Measurements from ENCODE around the gene ZRANB3. TPM values are rescaled to one million over a fixed set of nuclear protein-coding genes. Genes with fewer than 3 reads are reported as not detected.

ZRANB3 gene
- total and polyA plus RNA-seq, 10 donors: 2.2 to 11.1 (median 6.9) TPM

GRCh38 chr2:135198481-135198880 lies 332.5 kb downstream of the ZRANB3 start:
- WGBS, 5 donors: 89 to 97% (median 94%) methylated on average over 3 of the region's 3 CpGs
- TF ChIP-seq CTCF (IDR thresholded peaks at IDR 0.05 in 8 of 11, conservative IDR thresholded peaks at IDR 0.05 in 3 of 11): no peak
- no peak for TF ChIP-seq POLR2A (IDR thresholded peaks at IDR 0.05)
- TF ChIP-seq POLR2AphosphoS5 (IDR thresholded peaks at IDR 0.05): no peak
- no peak for DNase-seq
- H3K27me3 ChIP-seq (replicated peaks in 1 of 7): no peaks in the 10 kb centered on the region
- H3K27ac ChIP-seq: no peak overlapping the region
- H3K9me3 ChIP-seq: peaks cover 0 to 14% (median 8%) of the 10 kb centered on the region in 8 donors
- H3K4me3 ChIP-seq: no peak overlapping the region
- peaks cover 0 to 5% (median 0%) of the 10 kb centered on the region in 6 donors for H3K36me3 ChIP-seq
- intact Hi-C loops (cut with DNase I; ENCODE audit: low total_unique reads): no loop called here
- no peaks in the 10 kb centered on the region for H3K4me1 ChIP-seq

GRCh38 chr2:135190799-135191198 lies 340.2 kb downstream of the ZRANB3 start:
- no peak for DNase-seq
- no peak for TF ChIP-seq POLR2A (IDR thresholded peaks at IDR 0.05)
- TF ChIP-seq CTCF (IDR thresholded peaks at IDR 0.05 in 8 of 11, conservative IDR thresholded peaks at IDR 0.05 in 3 of 11): no peak
- TF ChIP-seq POLR2AphosphoS5 (IDR thresholded peaks at IDR 0.05): no peak
- H3K4me3 ChIP-seq: no peak overlapping the region
- no peak overlapping the region for H3K27ac ChIP-seq
- intact Hi-C loops (cut with DNase I; ENCODE audit: low total_unique reads): no loop called here
- H3K36me3 ChIP-seq: peaks cover 0 to 11% (median 0%) of the 10 kb centered on the region in 6 donors
- no peaks in the 10 kb centered on the region for H3K27me3 ChIP-seq (replicated peaks in 1 of 7)
- H3K9me3 ChIP-seq: peaks cover 0 to 67% (median 46%) of the 10 kb centered on the region in 8 donors
- H3K4me1 ChIP-seq: no peaks in the 10 kb centered on the region

GRCh38 chr2:135189148-135189547 lies 341.9 kb downstream of the ZRANB3 start:
- no peak overlapping the region for H3K27ac ChIP-seq
- no peak overlapping the region for H3K4me3 ChIP-seq
- DNase-seq: no peak
- H3K9me3 ChIP-seq: peaks cover 0 to 64% (median 41%) of the 10 kb centered on the region in 8 donors
- peaks cover 0 to 14% (median 0%) of the 10 kb centered on the region in 6 donors for H3K36me3 ChIP-seq
- TF ChIP-seq POLR2AphosphoS5 (IDR thresholded peaks at IDR 0.05) (no peak), CTCF (IDR thresholded peaks at IDR 0.05 in 8 of 11, conservative IDR thresholded peaks at IDR 0.05 in 3 of 11) (no peak), POLR2A (IDR thresholded peaks at IDR 0.05) (no peak)
- intact Hi-C loops (cut with DNase I; ENCODE audit: low total_unique reads): no loop called here
- H3K4me1 ChIP-seq: no peaks in the 10 kb centered on the region
- 48 to 100% (median 98%) methylated on average over 1 of the region's 1 CpG for WGBS, 5 donors
- no peaks in the 10 kb centered on the region for H3K27me3 ChIP-seq (replicated peaks in 1 of 7)

GRCh38 chr2:135187270-135187669 lies 343.7 kb downstream of the ZRANB3 start:
- intact Hi-C loops (cut with DNase I; ENCODE audit: low total_unique reads): no loop called here

More at GRCh38 chr2:135187270-135187669, 343.7 kb downstream of the ZRANB3 start:
- no peak for DNase-seq
- peaks cover 0 to 14% (median 0%) of the 10 kb centered on the region in 6 donors for H3K36me3 ChIP-seq
- TF ChIP-seq POLR2A (IDR thresholded peaks at IDR 0.05): no peak
- TF ChIP-seq CTCF (IDR thresholded peaks at IDR 0.05 in 8 of 11, conservative IDR thresholded peaks at IDR 0.05 in 3 of 11): no peak
- no peak for TF ChIP-seq POLR2AphosphoS5 (IDR thresholded peaks at IDR 0.05)
- no peak overlapping the region for H3K4me3 ChIP-seq
- H3K9me3 ChIP-seq: peaks cover 0 to 47% (median 30%) of the 10 kb centered on the region in 8 donors
- 91 to 96% (median 95%) methylated on average over 3 of the region's 3 CpGs for WGBS, 5 donors
- no peak overlapping the region for H3K27ac ChIP-seq
- H3K27me3 ChIP-seq (replicated peaks in 1 of 7): no peaks in the 10 kb centered on the region
- H3K4me1 ChIP-seq: no peaks in the 10 kb centered on the region

All from spleen (tissue), 11 donors.